ENCODE results near the gene LYRM1. TPM values are rescaled to one million over a fixed set of nuclear protein-coding genes. Genes with fewer than 3 reads are reported as not detected.
"Not testable (repeated sequence)": the region's sequence is repeated elsewhere in the genome, so short reads cannot be mapped to it uniquely, and the experiment has no call there.

The LYRM1 gene
- polyA plus RNA-seq, 2 donors = 15.8 to 15.9 TPM

- H3K9me3 ChIP-seq (ENCODE audit: control insufficient read depth in 2 of 2, insufficient read depth in 1 of 2, low read depth in 1 of 2, low read length in 1 of 2) = no peaks in the 10 kb centered on the region
- no peaks in the 10 kb centered on the region for H3K27me3 ChIP-seq (ENCODE audit: control insufficient read depth in 1 of 2, insufficient read depth in 2 of 2, low read length in 2 of 2)
- H3K4me1 ChIP-seq (ENCODE audit: control insufficient read depth in 2 of 2, insufficient read depth in 2 of 2, low read length in 1 of 2) = no peaks in the 10 kb centered on the region
- 94 to 97% methylated on average over 1 of the region's 1 CpG for WGBS, 2 donors
- H3K4me3 ChIP-seq (ENCODE audit: low read depth in 1 of 2, low read length in 2 of 2) = no peak overlapping the region
- no peaks in the 10 kb centered on the region for H3K36me3 ChIP-seq (ENCODE audit: control insufficient read depth in 2 of 2, insufficient read depth in 2 of 2, low read length in 1 of 2)
- no peak overlapping the region for H3K27ac ChIP-seq (ENCODE audit: low read depth in 2 of 2, low read length in 1 of 2)
Measured at GRCh38 chr16:20925751-20926150, 25.2 kb downstream of the LYRM1 start.

- Histone ChIP-seq H3K9me3 (ENCODE audit: control insufficient read depth in 2 of 2, insufficient read depth in 1 of 2, low read depth in 1 of 2, low read length in 1 of 2) (no peaks in the 10 kb centered on the region), H3K27ac (ENCODE audit: low read depth in 2 of 2, low read length in 1 of 2) (no peak overlapping the region), H3K4me1 (ENCODE audit: control insufficient read depth in 2 of 2, insufficient read depth in 2 of 2, low read length in 1 of 2) (no peaks in the 10 kb centered on the region), H3K4me3 (ENCODE audit: low read depth in 1 of 2, low read length in 2 of 2) (no peak overlapping the region), H3K36me3 (ENCODE audit: control insufficient read depth in 2 of 2, insufficient read depth in 2 of 2, low read length in 1 of 2) (no peaks in the 10 kb centered on the region), H3K27me3 (ENCODE audit: control insufficient read depth in 1 of 2, insufficient read depth in 2 of 2, low read length in 2 of 2) (no peaks in the 10 kb centered on the region)
- WGBS, 2 donors = 90% methylated on average over 4 to 5 of the region's 5 CpGs
Measured at GRCh38 chr16:20928774-20929411, 28.3 kb downstream of the LYRM1 start.

- WGBS, 2 donors = 70 to 75% methylated on average over 10 of the region's 10 CpGs
- H3K36me3 ChIP-seq (ENCODE audit: control insufficient read depth in 2 of 2, insufficient read depth in 2 of 2, low read length in 1 of 2); H3K27me3 ChIP-seq (ENCODE audit: control insufficient read depth in 1 of 2, insufficient read depth in 2 of 2, low read length in 2 of 2); H3K4me1 ChIP-seq (ENCODE audit: control insufficient read depth in 2 of 2, insufficient read depth in 2 of 2, low read length in 1 of 2); H3K27ac ChIP-seq (ENCODE audit: low read depth in 2 of 2, low read length in 1 of 2); H3K9me3 ChIP-seq (ENCODE audit: control insufficient read depth in 2 of 2, insufficient read depth in 1 of 2, low read depth in 1 of 2, low read length in 1 of 2); H3K4me3 ChIP-seq (ENCODE audit: low read depth in 1 of 2, low read length in 2 of 2): not testable (repeated sequence)
Measured at GRCh38 chr16:20929676-20930364, 29.2 kb downstream of the LYRM1 start.

- Histone ChIP-seq H3K4me1 (ENCODE audit: control insufficient read depth in 2 of 2, insufficient read depth in 2 of 2, low read length in 1 of 2) (no peaks in the 10 kb centered on the region), H3K27me3 (ENCODE audit: control insufficient read depth in 1 of 2, insufficient read depth in 2 of 2, low read length in 2 of 2) (no peaks in the 10 kb centered on the region), H3K9me3 (ENCODE audit: control insufficient read depth in 2 of 2, insufficient read depth in 1 of 2, low read depth in 1 of 2, low read length in 1 of 2) (no peaks in the 10 kb centered on the region), H3K27ac (ENCODE audit: low read depth in 2 of 2, low read length in 1 of 2) (no peak overlapping the region), H3K4me3 (ENCODE audit: low read depth in 1 of 2, low read length in 2 of 2) (no peak overlapping the region), H3K36me3 (ENCODE audit: control insufficient read depth in 2 of 2, insufficient read depth in 2 of 2, low read length in 1 of 2) (no peaks in the 10 kb centered on the region)
- 79 to 91% methylated on average over 1 of the region's 1 CpG for WGBS, 2 donors
Measured at GRCh38 chr16:20930365-20930690, 29.8 kb downstream of the LYRM1 start.

- H3K27ac ChIP-seq (ENCODE audit: low read depth in 2 of 2, low read length in 1 of 2) = no peak overlapping the region
- no peaks in the 10 kb centered on the region for H3K4me1 ChIP-seq (ENCODE audit: control insufficient read depth in 2 of 2, insufficient read depth in 2 of 2, low read length in 1 of 2)
- H3K27me3 ChIP-seq (ENCODE audit: control insufficient read depth in 1 of 2, insufficient read depth in 2 of 2, low read length in 2 of 2) = no peaks in the 10 kb centered on the region
- no peaks in the 10 kb centered on the region for H3K9me3 ChIP-seq (ENCODE audit: control insufficient read depth in 2 of 2, insufficient read depth in 1 of 2, low read depth in 1 of 2, low read length in 1 of 2)
- no peaks in the 10 kb centered on the region for H3K36me3 ChIP-seq (ENCODE audit: control insufficient read depth in 2 of 2, insufficient read depth in 2 of 2, low read length in 1 of 2)
- no peak overlapping the region for H3K4me3 ChIP-seq (ENCODE audit: low read depth in 1 of 2, low read length in 2 of 2)
- 78 to 80% methylated on average over 5 of the region's 5 CpGs for WGBS, 2 donors
Measured at GRCh38 chr16:20931066-20931600, 30.6 kb downstream of the LYRM1 start.

- Histone ChIP-seq H3K36me3 (ENCODE audit: control insufficient read depth in 2 of 2, insufficient read depth in 2 of 2, low read length in 1 of 2) (no peaks in the 10 kb centered on the region), H3K27ac (ENCODE audit: low read depth in 2 of 2, low read length in 1 of 2) (no peak overlapping the region), H3K27me3 (ENCODE audit: control insufficient read depth in 1 of 2, insufficient read depth in 2 of 2, low read length in 2 of 2) (no peaks in the 10 kb centered on the region), H3K9me3 (ENCODE audit: control insufficient read depth in 2 of 2, insufficient read depth in 1 of 2, low read depth in 1 of 2, low read length in 1 of 2) (no peaks in the 10 kb centered on the region), H3K4me1 (ENCODE audit: control insufficient read depth in 2 of 2, insufficient read depth in 2 of 2, low read length in 1 of 2) (no peaks in the 10 kb centered on the region), H3K4me3 (ENCODE audit: low read depth in 1 of 2, low read length in 2 of 2) (no peak overlapping the region)
Measured at GRCh38 chr16:20933589-20933988, 33.0 kb downstream of the LYRM1 start.

- Histone ChIP-seq H3K4me1 (ENCODE audit: control insufficient read depth in 2 of 2, insufficient read depth in 2 of 2, low read length in 1 of 2) (no peaks in the 10 kb centered on the region), H3K9me3 (ENCODE audit: control insufficient read depth in 2 of 2, insufficient read depth in 1 of 2, low read depth in 1 of 2, low read length in 1 of 2) (no peaks in the 10 kb centered on the region), H3K4me3 (ENCODE audit: low read depth in 1 of 2, low read length in 2 of 2) (no peak overlapping the region), H3K27ac (ENCODE audit: low read depth in 2 of 2, low read length in 1 of 2) (no peak overlapping the region), H3K27me3 (ENCODE audit: control insufficient read depth in 1 of 2, insufficient read depth in 2 of 2, low read length in 2 of 2) (no peaks in the 10 kb centered on the region), H3K36me3 (ENCODE audit: control insufficient read depth in 2 of 2, insufficient read depth in 2 of 2, low read length in 1 of 2) (no peaks in the 10 kb centered on the region)
- WGBS, 2 donors = 73 to 82% methylated on average over 6 of the region's 6 CpGs
Measured at GRCh38 chr16:20937736-20938135, 37.2 kb downstream of the LYRM1 start.

GRCh38 chr16:20938426-20938825 is 37.9 kb downstream of the LYRM1 start:
- H3K4me1 ChIP-seq (ENCODE audit: control insufficient read depth in 2 of 2, insufficient read depth in 2 of 2, low read length in 1 of 2) = no peaks in the 10 kb centered on the region
- H3K4me3 ChIP-seq (ENCODE audit: low read depth in 1 of 2, low read length in 2 of 2) = no peak overlapping the region
- no peaks in the 10 kb centered on the region for H3K27me3 ChIP-seq (ENCODE audit: control insufficient read depth in 1 of 2, insufficient read depth in 2 of 2, low read length in 2 of 2)
- H3K27ac ChIP-seq (ENCODE audit: low read depth in 2 of 2, low read length in 1 of 2) = no peak overlapping the region
- no peaks in the 10 kb centered on the region for H3K9me3 ChIP-seq (ENCODE audit: control insufficient read depth in 2 of 2, insufficient read depth in 1 of 2, low read depth in 1 of 2, low read length in 1 of 2)
- WGBS, 2 donors = 41 to 46% methylated on average over 2 of the region's 2 CpGs
- no peaks in the 10 kb centered on the region for H3K36me3 ChIP-seq (ENCODE audit: control insufficient read depth in 2 of 2, insufficient read depth in 2 of 2, low read length in 1 of 2)

GRCh38 chr16:20939611-20940010 is 39.0 kb downstream of the LYRM1 start:
- no peaks in the 10 kb centered on the region for H3K4me1 ChIP-seq (ENCODE audit: control insufficient read depth in 2 of 2, insufficient read depth in 2 of 2, low read length in 1 of 2)
- no peaks in the 10 kb centered on the region for H3K9me3 ChIP-seq (ENCODE audit: control insufficient read depth in 2 of 2, insufficient read depth in 1 of 2, low read depth in 1 of 2, low read length in 1 of 2)
- H3K27ac ChIP-seq (ENCODE audit: low read depth in 2 of 2, low read length in 1 of 2) = no peak overlapping the region
- H3K36me3 ChIP-seq (ENCODE audit: control insufficient read depth in 2 of 2, insufficient read depth in 2 of 2, low read length in 1 of 2) = no peaks in the 10 kb centered on the region
- no peak overlapping the region for H3K4me3 ChIP-seq (ENCODE audit: low read depth in 1 of 2, low read length in 2 of 2)
- no peaks in the 10 kb centered on the region for H3K27me3 ChIP-seq (ENCODE audit: control insufficient read depth in 1 of 2, insufficient read depth in 2 of 2, low read length in 2 of 2)

Measured in esophagus (tissue), 2 donors.